Parathyroid adenoma (tissue), 2 donors: ENCODE results near the gene TENM4.

Source experiments
- H2AFZ ChIP-seq: fragments of 300-600 bp; sonication (generic); one replicate; pipeline ENCODE4 v1.7.0; 2017; ENCODE audit warnings: antibody characterized with exemption, mild to moderate bottlenecking
- H3K27ac ChIP-seq: fragments of 300-600 bp; sonication (generic); one replicate; pipeline ENCODE4 v1.7.0; 2017
- H3K27me3 ChIP-seq: fragments of 300-600 bp; sonication (generic); one replicate; pipeline ENCODE4 v1.7.0; 2017; ENCODE audit warnings: low read length; ENCODE audit not compliant: control insufficient read depth, insufficient read depth
- H3K36me3 ChIP-seq: fragments of 300-600 bp; sonication (generic); one replicate; pipeline ENCODE4 v1.7.0; 2017; ENCODE audit warnings: low read length; ENCODE audit not compliant: control insufficient read depth, insufficient read depth
- H3K4me1 ChIP-seq: fragments of 300-600 bp; sonication (generic); one replicate; pipeline ENCODE4 v1.7.0; 2017; ENCODE audit warnings: control low read depth
- H3K4me2 ChIP-seq: fragments of 300-600 bp; sonication (generic); one replicate; pipeline ENCODE4 v1.7.0; 2017; ENCODE audit warnings: low read length
- H3K4me3 ChIP-seq: fragments of 300-600 bp; sonication (generic); one replicate; pipeline ENCODE4 v1.7.0; 2017; ENCODE audit warnings: low read depth, low read length
- H3K79me2 ChIP-seq: fragments of 300-600 bp; sonication (generic); one replicate; pipeline ENCODE4 v1.7.0; 2017; ENCODE audit warnings: control low read depth
- H3K9ac ChIP-seq: fragments of 300-600 bp; sonication (generic); one replicate; pipeline ENCODE4 v1.7.0; 2017; ENCODE audit warnings: mild to moderate bottlenecking
- H3K9me3 ChIP-seq: fragments of 300-600 bp; sonication (generic); one replicate; pipeline ENCODE4 v1.7.0; 2017; ENCODE audit warnings: low read length; ENCODE audit not compliant: control insufficient read depth
- CTCF ChIP-seq: fragments of 300-600 bp; sonication (generic); IDR thresholded peaks from one replicate; pipeline ENCODE4 v1.7.0; 2017; ENCODE audit warnings: antibody characterized with exemption, mild to moderate bottlenecking
- donor health status: primary hyperparathyroidism.

The TENM4 gene

GRCh38 chr11:79174045-79175008, 266.5 kb downstream of the TENM4 start:
- Histone ChIP-seq H3K27me3 (no peaks in the 10 kb centered on the region), H3K36me3 (no peaks in the 10 kb centered on the region), H3K9me3 (no peaks in the 10 kb centered on the region), H3K9ac (no peak overlapping the region), H2AFZ (no peak overlapping the region), H3K4me1 (no peaks in the 10 kb centered on the region), H3K4me3 (no peak overlapping the region), H3K79me2 (no peaks in the 10 kb centered on the region), H3K4me2 (no peak overlapping the region), H3K27ac (no peak overlapping the region)
- no peak for TF ChIP-seq CTCF

- H3K9ac ChIP-seq, result no peak overlapping the region
- no peak overlapping the region for H3K27ac ChIP-seq
- H3K79me2 ChIP-seq, result no peaks in the 10 kb centered on the region
- no peaks in the 10 kb centered on the region for H3K27me3 ChIP-seq
- H3K9me3 ChIP-seq, result no peaks in the 10 kb centered on the region
- TF ChIP-seq CTCF, result no peak
- no peaks in the 10 kb centered on the region for H3K4me1 ChIP-seq
- no peak overlapping the region for H3K4me3 ChIP-seq
- no peak overlapping the region for H3K4me2 ChIP-seq
- H3K36me3 ChIP-seq, result no peaks in the 10 kb centered on the region
- no peak overlapping the region for H2AFZ ChIP-seq
These were observed 267.2 kb downstream of the TENM4 start for GRCh38 chr11:79173615-79174014.

- Histone ChIP-seq H3K27me3 (no peaks in the 10 kb centered on the region), H2AFZ (no peak overlapping the region), H3K27ac (no peak overlapping the region), H3K4me3 (no peak overlapping the region), H3K79me2 (no peaks in the 10 kb centered on the region), H3K4me2 (no peak overlapping the region), H3K9me3 (no peaks in the 10 kb centered on the region), H3K9ac (no peak overlapping the region), H3K4me1 (no peaks in the 10 kb centered on the region), H3K36me3 (no peaks in the 10 kb centered on the region)
- no peak for TF ChIP-seq CTCF
These were observed 270.5 kb downstream of the TENM4 start for GRCh38 chr11:79170321-79170720.

- no peak overlapping the region for H3K9ac ChIP-seq
- no peak overlapping the region for H3K27ac ChIP-seq
- no peak for TF ChIP-seq CTCF
- no peaks in the 10 kb centered on the region for H3K79me2 ChIP-seq
- no peaks in the 10 kb centered on the region for H3K36me3 ChIP-seq
- H3K9me3 ChIP-seq, result no peaks in the 10 kb centered on the region
- no peaks in the 10 kb centered on the region for H3K4me1 ChIP-seq
- H3K4me2 ChIP-seq, result no peak overlapping the region
- H3K4me3 ChIP-seq, result no peak overlapping the region
- H2AFZ ChIP-seq, result no peak overlapping the region
- H3K27me3 ChIP-seq, result no peaks in the 10 kb centered on the region
These were observed 272.2 kb downstream of the TENM4 start for GRCh38 chr11:79168530-79169110.
